ENCODE data around the gene ZBTB48.

Gene ZBTB48

DNA sequence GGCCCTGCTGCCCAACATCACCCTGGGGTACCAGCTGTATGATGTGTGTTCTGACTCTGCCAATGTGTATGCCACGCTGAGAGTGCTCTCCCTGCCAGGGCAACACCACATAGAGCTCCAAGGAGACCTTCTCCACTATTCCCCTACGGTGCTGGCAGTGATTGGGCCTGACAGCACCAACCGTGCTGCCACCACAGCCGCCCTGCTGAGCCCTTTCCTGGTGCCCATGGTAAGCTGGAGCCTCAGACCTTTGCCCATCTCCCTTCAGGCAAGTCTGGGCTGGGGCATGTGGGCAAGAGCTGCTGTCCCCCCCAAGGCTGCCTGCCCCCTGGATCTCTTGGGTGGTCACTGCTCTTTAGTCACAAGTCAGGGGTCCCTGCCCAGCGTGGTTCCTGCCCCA is 8.8 kb upstream of the ZBTB48 start:
- no peak for DNase-seq (ENCODE audit: low read depth, low spot score)
- no peak overlapping the region for H3K27ac ChIP-seq

GRCh38 chr1:6572653-6573383 is 7.0 kb upstream of the ZBTB48 start:
- no peak overlapping the region for H3K27ac ChIP-seq
- no peak for DNase-seq (ENCODE audit: low read depth, low spot score)

GRCh38 chr1:6574025-6574620 is 5.7 kb upstream of the ZBTB48 start:
- no peak overlapping the region for H3K27ac ChIP-seq
- no peak for DNase-seq (ENCODE audit: low read depth, low spot score)

DNA sequence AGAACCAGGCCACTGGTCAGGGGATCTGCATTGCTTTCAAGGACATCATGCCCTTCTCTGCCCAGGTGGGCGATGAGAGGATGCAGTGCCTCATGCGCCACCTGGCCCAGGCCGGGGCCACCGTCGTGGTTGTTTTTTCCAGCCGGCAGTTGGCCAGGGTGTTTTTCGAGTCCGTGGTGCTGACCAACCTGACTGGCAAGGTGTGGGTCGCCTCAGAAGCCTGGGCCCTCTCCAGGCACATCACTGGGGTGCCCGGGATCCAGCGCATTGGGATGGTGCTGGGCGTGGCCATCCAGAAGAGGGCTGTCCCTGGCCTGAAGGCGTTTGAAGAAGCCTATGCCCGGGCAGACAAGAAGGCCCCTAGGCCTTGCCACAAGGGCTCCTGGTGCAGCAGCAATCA is 5.0 kb upstream of the ZBTB48 start:
- H3K27ac ChIP-seq, result no peak overlapping the region
- no peak for DNase-seq (ENCODE audit: low read depth, low spot score)

DNA sequence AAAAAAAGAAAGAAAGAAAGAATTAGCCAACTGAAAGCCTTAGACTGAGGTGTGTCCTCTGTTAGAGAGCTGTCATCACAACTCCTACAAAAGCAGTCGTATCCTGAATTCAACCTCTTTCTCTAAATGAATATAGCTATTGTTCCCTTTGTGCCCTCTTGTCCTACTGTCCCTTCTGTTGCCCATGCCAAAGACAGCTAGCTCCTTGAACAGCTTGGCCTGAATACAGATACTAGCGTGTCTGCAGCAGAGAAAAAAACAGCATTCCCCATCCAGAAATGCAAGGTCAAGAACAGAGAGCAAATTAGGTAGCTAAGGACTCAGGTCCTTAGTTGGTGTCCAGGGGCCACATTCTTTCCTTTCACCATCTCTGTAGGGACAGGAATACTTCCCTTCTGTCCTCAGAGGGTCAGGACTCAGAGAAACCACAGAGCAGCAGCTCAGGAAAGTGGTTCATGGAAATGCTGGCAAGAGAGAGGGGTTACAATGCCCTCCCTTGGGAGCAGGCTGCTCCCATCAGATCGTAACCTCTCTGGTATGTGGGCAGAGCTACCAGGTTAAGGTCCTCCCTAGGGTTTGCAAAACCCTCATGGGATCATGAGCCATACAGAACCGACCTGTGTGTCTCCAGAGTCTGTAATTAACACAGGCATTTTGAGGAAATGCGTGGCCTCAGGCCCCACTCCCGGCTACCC is 1.8 kb upstream of the ZBTB48 start:
- no peak for DNase-seq (ENCODE audit: low read depth, low spot score)
- no peak overlapping the region for H3K27ac ChIP-seq

DNA sequence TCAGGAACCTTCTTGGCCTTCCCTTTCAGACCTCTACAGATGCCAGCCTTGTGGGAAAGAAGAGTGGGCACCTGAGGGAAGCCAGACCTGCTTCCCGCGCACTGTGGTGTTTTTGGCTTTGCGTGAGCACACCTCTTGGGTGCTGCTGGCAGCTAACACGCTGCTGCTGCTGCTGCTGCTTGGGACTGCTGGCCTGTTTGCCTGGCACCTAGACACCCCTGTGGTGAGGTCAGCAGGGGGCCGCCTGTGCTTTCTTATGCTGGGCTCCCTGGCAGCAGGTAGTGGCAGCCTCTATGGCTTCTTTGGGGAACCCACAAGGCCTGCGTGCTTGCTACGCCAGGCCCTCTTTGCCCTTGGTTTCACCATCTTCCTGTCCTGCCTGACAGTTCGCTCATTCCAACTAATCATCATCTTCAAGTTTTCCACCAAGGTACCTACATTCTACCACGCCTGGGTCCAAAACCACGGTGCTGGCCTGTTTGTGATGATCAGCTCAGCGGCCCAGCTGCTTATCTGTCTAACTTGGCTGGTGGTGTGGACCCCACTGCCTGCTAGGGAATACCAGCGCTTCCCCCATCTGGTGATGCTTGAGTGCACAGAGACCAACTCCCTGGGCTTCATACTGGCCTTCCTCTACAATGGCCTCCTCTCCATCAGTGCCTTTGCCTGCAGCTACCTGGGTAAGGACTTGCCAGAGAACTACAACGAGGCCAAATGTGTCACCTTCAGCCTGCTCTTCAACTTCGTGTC is 995 bp upstream of the ZBTB48 start:
- DNase-seq (ENCODE audit: low read depth, low spot score), result no peak
- H3K27ac ChIP-seq, result no peak overlapping the region

GRCh38 chr1:6580119-6580592 is 362 bp downstream of the ZBTB48 start:
- DNase-seq (ENCODE audit: low read depth, low spot score), result no peak

DNA sequence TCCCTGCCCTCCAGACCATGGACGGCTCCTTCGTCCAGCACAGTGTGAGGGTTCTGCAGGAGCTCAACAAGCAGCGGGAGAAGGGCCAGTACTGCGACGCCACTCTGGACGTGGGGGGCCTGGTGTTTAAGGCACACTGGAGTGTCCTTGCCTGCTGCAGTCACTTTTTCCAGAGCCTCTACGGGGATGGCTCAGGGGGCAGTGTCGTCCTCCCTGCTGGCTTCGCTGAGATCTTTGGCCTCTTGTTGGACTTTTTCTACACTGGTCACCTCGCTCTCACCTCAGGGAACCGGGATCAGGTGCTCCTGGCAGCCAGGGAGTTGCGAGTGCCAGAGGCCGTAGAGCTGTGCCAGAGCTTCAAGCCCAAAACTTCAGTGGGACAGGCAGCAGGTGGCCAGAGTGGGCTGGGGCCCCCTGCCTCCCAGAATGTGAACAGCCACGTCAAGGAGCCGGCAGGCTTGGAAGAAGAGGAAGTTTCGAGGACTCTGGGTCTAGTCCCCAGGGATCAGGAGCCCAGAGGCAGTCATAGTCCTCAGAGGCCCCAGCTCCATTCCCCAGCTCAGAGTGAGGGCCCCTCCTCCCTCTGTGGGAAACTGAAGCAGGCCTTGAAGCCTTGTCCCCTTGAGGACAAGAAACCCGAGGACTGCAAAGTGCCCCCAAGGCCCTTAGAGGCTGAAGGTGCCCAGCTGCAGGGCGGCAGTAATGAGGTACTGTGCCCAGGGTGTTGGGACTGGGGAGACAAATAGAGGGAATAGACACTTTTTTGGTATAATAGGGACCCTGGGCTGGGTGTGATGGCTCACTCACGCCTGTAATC is 1.0 kb downstream of the ZBTB48 start:
- DNase-seq (ENCODE audit: low read depth, low spot score), result no peak
- H3K27ac ChIP-seq, result peak overlapping the region; percentile 56

More at GRCh38 chr1:6580119-6580592, 362 bp downstream of the ZBTB48 start:
- peak overlapping the region; percentile 56 for H3K27ac ChIP-seq

DNA sequence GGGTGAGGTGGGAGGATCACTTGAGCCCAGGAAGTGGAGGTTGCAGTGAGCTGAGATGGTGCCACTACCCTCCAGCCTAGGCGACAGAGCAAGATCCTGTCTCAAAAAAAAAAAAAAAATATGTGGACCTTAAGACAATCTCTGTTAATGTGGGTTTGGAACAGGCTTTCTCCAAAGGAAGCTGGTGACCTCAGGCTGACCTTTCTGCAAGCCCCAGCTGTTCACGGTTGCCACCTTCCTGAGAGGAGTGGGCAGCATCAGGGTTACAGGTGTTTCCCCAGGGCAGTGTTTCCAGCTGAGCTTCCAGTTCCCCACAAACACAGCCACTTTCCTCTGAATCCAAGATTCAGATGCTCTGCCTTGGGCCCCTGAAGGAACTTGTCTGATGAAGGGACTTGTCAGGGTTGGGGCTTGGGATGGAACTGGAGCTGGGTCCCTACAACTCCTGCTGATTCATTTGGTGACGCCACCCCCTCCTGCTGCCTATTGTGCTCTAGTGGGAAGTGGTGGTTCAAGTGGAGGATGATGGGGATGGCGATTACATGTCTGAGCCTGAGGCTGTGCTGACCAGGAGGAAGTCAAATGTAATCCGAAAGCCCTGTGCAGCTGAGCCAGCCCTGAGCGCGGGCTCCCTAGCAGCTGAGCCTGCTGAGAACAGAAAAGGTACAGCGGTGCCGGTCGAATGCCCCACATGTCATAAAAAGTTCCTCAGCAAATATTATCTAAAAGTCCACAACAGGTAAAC is 1.9 kb downstream of the ZBTB48 start:
- peak overlapping the region; percentile 56 for H3K27ac ChIP-seq
- DNase-seq (ENCODE audit: low read depth, low spot score), result no peak

- no peak for DNase-seq (ENCODE audit: low read depth, low spot score)
- peak overlapping the region; percentile 56 for H3K27ac ChIP-seq
Measured at GRCh38 chr1:6582370-6582769, 2.6 kb downstream of the ZBTB48 start.

- DNase-seq (ENCODE audit: low read depth, low spot score), result no peak
Measured at GRCh38 chr1:6584126-6585080, 4.6 kb downstream of the ZBTB48 start.

GRCh38 chr1:6585081-6585722 is 5.4 kb downstream of the ZBTB48 start:
- no peak for DNase-seq (ENCODE audit: low read depth, low spot score)
- H3K27ac ChIP-seq, result no peak overlapping the region

More at GRCh38 chr1:6584126-6585080, 4.6 kb downstream of the ZBTB48 start:
- H3K27ac ChIP-seq, result no peak overlapping the region

- H3K27ac ChIP-seq, result no peak overlapping the region
- no peak for DNase-seq (ENCODE audit: low read depth, low spot score)
Measured at GRCh38 chr1:6585841-6586240, 6.0 kb downstream of the ZBTB48 start.

GRCh38 chr1:6586404-6586816 is 6.6 kb downstream of the ZBTB48 start:
- DNase-seq (ENCODE audit: low read depth, low spot score), result no peak
- no peak overlapping the region for H3K27ac ChIP-seq

GRCh38 chr1:6587261-6588005 is 7.6 kb downstream of the ZBTB48 start:
- DNase-seq (ENCODE audit: low read depth, low spot score), result no peak
- H3K27ac ChIP-seq, result peak overlapping the region; percentile 53

DNA sequence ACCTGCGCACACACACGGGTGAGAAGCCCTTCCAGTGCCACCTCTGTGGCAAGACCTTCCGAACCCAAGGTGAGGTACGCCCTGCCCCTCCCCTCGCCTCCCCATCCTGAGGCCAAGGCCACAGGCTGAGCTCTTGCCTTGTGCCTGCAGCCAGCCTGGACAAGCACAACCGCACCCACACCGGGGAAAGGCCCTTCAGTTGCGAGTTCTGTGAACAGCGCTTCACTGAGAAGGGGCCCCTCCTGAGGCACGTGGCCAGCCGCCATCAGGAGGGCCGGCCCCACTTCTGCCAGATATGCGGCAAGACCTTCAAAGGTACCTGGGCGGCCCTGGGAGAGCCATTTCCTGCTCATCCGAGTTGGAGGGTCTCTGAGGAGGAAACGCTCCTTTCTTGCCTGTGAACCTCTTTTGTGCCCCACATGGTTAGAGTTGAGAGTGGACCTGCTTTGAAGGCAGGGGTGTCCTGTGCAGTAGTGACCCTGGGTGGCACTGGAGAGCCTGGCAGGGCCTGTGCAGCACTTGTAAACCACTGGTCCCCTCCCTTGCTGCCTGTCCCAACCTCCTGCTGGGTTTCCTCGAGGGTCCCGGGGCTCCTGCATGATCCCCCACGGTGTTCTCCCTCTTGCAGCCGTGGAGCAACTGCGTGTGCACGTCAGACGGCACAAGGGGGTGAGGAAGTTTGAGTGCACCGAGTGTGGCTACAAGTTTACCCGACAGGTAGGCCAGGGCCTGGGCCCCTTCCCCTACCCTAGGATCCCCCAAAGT is 8.5 kb downstream of the ZBTB48 start:
- DNase-seq (ENCODE audit: low read depth, low spot score), result no peak
- peak overlapping the region; percentile 53 for H3K27ac ChIP-seq
